Tibial nerve (tissue), 3 donors: ENCODE measurements around the gene GNGT2.

Experiments
- CTCF ChIP-seq, 5 experiments: fragments of 200-600 bp in 3 of 5; fragments of 450-650 bp in 2 of 5; sonication (generic) in 3 of 5; IDR thresholded peaks; one replicate each; pipeline ENCODE4 v1.5.1; 2016 to 2019; ENCODE audit warnings: antibody characterized with exemption in 5 of 5, mild to moderate bottlenecking in 3 of 5, moderate library complexity in 2 of 5
- POLR2A ChIP-seq, 2 donors: fragments of 450-650 bp; IDR thresholded peaks; one replicate each; pipeline ENCODE4 v1.6.1; 2017; ENCODE audit warnings: antibody characterized with exemption in 2 of 2, mild to moderate bottlenecking in 2 of 2, moderate library complexity in 2 of 2

DNA sequence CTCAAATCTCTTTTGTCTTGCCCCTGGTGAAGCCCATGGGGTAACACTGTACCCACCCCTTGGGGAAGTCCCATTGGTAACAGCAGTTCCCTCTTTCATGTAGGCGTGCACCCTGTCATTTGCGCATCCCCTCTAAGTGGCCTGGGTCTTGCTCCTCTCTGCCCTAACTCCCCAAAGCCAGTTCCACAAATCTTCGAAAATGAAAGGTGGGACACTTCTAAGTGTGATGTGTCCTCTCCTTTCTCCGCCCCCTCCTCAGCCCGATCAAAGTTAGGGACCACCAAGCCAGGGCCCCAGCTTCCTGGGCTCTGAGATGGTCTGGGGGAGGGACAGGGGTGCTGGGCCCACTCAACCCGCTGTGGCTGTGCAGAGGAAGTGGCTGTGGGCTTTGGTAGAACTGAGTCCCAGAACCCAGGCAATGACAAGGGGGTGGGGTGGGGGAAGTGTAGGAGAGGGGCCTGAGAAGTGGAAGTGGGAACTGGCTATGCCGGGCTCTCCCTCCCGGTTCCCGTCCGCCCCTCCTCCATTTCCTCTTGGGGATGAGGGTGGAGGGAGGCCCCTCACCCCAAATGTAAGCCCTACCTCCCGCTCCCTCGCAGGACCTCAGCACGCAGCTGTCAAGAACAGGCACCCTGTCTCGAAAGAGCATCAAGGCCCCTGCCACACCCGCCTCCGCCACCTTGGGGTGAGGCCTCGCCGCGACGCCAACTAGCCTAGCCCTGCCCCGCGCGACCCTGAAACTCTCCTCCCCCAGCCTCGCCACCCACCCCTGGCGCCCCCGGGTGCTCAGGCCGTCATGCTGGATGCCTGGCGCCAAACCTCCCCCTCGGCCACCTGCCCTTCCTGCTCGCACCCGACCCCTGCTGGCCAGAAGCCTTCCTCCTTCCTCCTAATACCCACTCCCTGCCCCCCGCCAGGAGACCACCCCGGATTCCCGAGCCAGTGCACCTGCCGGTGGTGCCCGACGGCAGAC is 8.9 kb upstream of the GNGT2 start:
- TF ChIP-seq POLR2A (IDR thresholded peaks at IDR 0.05) (no peak), CTCF (IDR thresholded peaks at IDR 0.05) (peak in 1 of 5 experiments; percentile 7)
